AG10803 (cell line): ENCODE results near the gene PRMT5.
"Not testable (repeated sequence)": the region's sequence is repeated elsewhere in the genome, so short reads cannot be mapped to it uniquely, and the experiment has no call there.

Experiments used
- DNase-seq: peaks from one replicate; pipeline ENCODE4 v3.0.0; 2010; ENCODE audit warnings: low read depth
- H3K4me3 ChIP-seq: 2 replicates; pipeline ENCODE4 v1.5.1; 2011; ENCODE audit warnings: mild to moderate bottlenecking, low read length, control low read depth
- CTCF ChIP-seq: conservative IDR thresholded peaks from 2 replicates; pipeline ENCODE4 v1.5.1; 2011; ENCODE audit warnings: mild to moderate bottlenecking, low read length, control low read depth, inconsistent platforms

Gene PRMT5

GRCh38 chr14:22973217-22974032 lies 44.2 kb upstream of the PRMT5 start:
- TF ChIP-seq CTCF = peak; percentile 73
- H3K4me3 ChIP-seq = no peak overlapping the region
- DNase-seq = peak; percentile 70

GRCh38 chr14:22972313-22972930 lies 43.2 kb upstream of the PRMT5 start:
- H3K4me3 ChIP-seq = no peak overlapping the region
- TF ChIP-seq CTCF = no peak
- no peak for DNase-seq

GRCh38 chr14:22971152-22971551 lies 42.0 kb upstream of the PRMT5 start:
- no peak for DNase-seq
- no peak for TF ChIP-seq CTCF
- H3K4me3 ChIP-seq = no peak overlapping the region

- H3K4me3 ChIP-seq = no peak overlapping the region
- no peak for TF ChIP-seq CTCF
- DNase-seq = no peak
Observed at GRCh38 chr14:22966783-22967269, 37.6 kb upstream of the PRMT5 start.

GRCh38 chr14:22965916-22966782 lies 37.0 kb upstream of the PRMT5 start:
- H3K4me3 ChIP-seq, DNase-seq: not testable (repeated sequence)

GRCh38 chr14:22962061-22962676 lies 33.0 kb upstream of the PRMT5 start:
- H3K4me3 ChIP-seq = no peak overlapping the region
- no peak for DNase-seq
- no peak for TF ChIP-seq CTCF
